HPDE6-E6E7 (cell line): ENCODE measurements around the gene CACNB1.

Experiments used
- DNase-seq: peaks from one replicate; pipeline ENCODE4 v3.0.0; 2011; ENCODE audit warnings: missing footprints; ENCODE audit errors: extremely low spot score

CACNB1 gene

GRCh38 chr17:39200957-39201510 lies 3.6 kb upstream of the CACNB1 start:
- no peak for DNase-seq

GRCh38 chr17:39200070-39200879 lies 2.8 kb upstream of the CACNB1 start, which contains the start of gene RPL19:
Gene RPL19 (plus strand): TSS chr17:39200283. CDS start chr17:39200345, 62 bp downstream.
- DNase-seq, result peak; percentile 72

GRCh38 chr17:39199820-39200069 lies 2.3 kb upstream of the CACNB1 start:
- DNase-seq, result peak; percentile 93

GRCh38 chr17:39198186-39198566 lies 707 bp upstream of the CACNB1 start:
- no peak for DNase-seq

- DNase-seq, result no peak
These were observed 619 bp downstream of the CACNB1 start for GRCh38 chr17:39196808-39197291.

GRCh38 chr17:39196241-39196807 lies 1.1 kb downstream of the CACNB1 start:
- DNase-seq, result no peak

GRCh38 chr17:39195568-39196160 lies 1.8 kb downstream of the CACNB1 start:
- no peak for DNase-seq

- DNase-seq, result no peak
These were observed 2.4 kb downstream of the CACNB1 start for GRCh38 chr17:39194985-39195524.

- no peak for DNase-seq
These were observed 3.1 kb downstream of the CACNB1 start for GRCh38 chr17:39194089-39194984.

- DNase-seq, result no peak
These were observed 4.1 kb downstream of the CACNB1 start for GRCh38 chr17:39193346-39193745.

GRCh38 chr17:39192901-39193300 lies 4.6 kb downstream of the CACNB1 start:
- no peak for DNase-seq

- DNase-seq, result no peak
These were observed 5.5 kb downstream of the CACNB1 start for GRCh38 chr17:39191750-39192510.

GRCh38 chr17:39187152-39187830 lies 10.2 kb downstream of the CACNB1 start:
- no peak for DNase-seq

- no peak for DNase-seq
These were observed 10.9 kb downstream of the CACNB1 start for GRCh38 chr17:39186481-39187002.

- DNase-seq, result no peak
These were observed 13.7 kb downstream of the CACNB1 start for GRCh38 chr17:39183720-39184119.

- DNase-seq, result no peak
These were observed 14.4 kb downstream of the CACNB1 start for GRCh38 chr17:39183045-39183444.

GRCh38 chr17:39181303-39181702 lies 16.2 kb downstream of the CACNB1 start:
- DNase-seq, result no peak

GRCh38 chr17:39178536-39178935 lies 18.9 kb downstream of the CACNB1 start:
- DNase-seq, result no peak

- no peak for DNase-seq
These were observed 20.2 kb downstream of the CACNB1 start for GRCh38 chr17:39177256-39177655.

- no peak for DNase-seq
These were observed 21.8 kb downstream of the CACNB1 start for GRCh38 chr17:39175695-39176093.
